Vagina (tissue), 2 donors: ENCODE measurements around the gene BBOX1. TPM values are rescaled to one million over a fixed set of nuclear protein-coding genes. Genes with fewer than 3 reads are reported as not detected.

Experiments
- DNase-seq, 2 donors: peaks; one replicate each; pipeline ENCODE4 v3.0.0-alpha.2; 2017; ENCODE audit errors: extremely low spot score in 2 of 2
- H3K27ac ChIP-seq: fragments of 200-600 bp; sonication (generic); one replicate; pipeline ENCODE4 v1.5.1; 2019
- H3K27me3 ChIP-seq: fragments of 200-600 bp; sonication (generic); one replicate; pipeline ENCODE4 v1.5.1; 2019
- H3K36me3 ChIP-seq, 2 donors: fragments of 200-600 bp; sonication (generic); one replicate each; pipeline ENCODE4 v1.5.1; 2017 to 2019
- H3K4me1 ChIP-seq: fragments of 200-600 bp; sonication (generic); one replicate; pipeline ENCODE4 v1.5.1; 2019
- H3K4me3 ChIP-seq, 2 donors: fragments of 200-600 bp; sonication (generic); 1 replicate in 1 of 2; 2 replicates in 1 of 2; pipeline ENCODE4 v1.5.1; 2016 to 2019
- H3K9me3 ChIP-seq: fragments of 200-600 bp; sonication (generic); one replicate; pipeline ENCODE4 v1.5.1; 2019
- CTCF ChIP-seq, 3 experiments: fragments of 450-650 bp in 2 of 3; fragments of 200-600 bp in 1 of 3; sonication (generic) in 1 of 3; IDR thresholded peaks; one replicate each; pipeline ENCODE4 v1.5.1; 2017 to 2019; ENCODE audit warnings: antibody characterized with exemption in 3 of 3, mild to moderate bottlenecking in 2 of 3, moderate library complexity in 2 of 3
- POLR2A ChIP-seq, 2 donors: fragments of 450-650 bp; IDR thresholded peaks; one replicate each; pipeline ENCODE4 v1.6.1; 2017; ENCODE audit warnings: antibody characterized with exemption in 2 of 2, mild to moderate bottlenecking in 2 of 2, moderate library complexity in 2 of 2
- POLR2AphosphoS5 ChIP-seq, 2 donors: sonication (generic); formaldehyde crosslinking; IDR thresholded peaks; one replicate each; pipeline ENCODE4 v1.9.0; 2017; ENCODE audit warnings: antibody characterized with exemption in 2 of 2, mild to moderate bottlenecking in 2 of 2, low read depth in 1 of 2; ENCODE audit not compliant: insufficient read depth in 1 of 2
- intact Hi-C: fragments of 100-400 bp; cut with DNase I; formaldehyde crosslinking; loops from one replicate; pipeline ENCODE4 v1.15.1; 2023
- total RNA-seq: library from RNA; depleted of rRNA; stranded (reverse); fragments of >200 nt; gene quantifications from one replicate; pipeline ENCODE4 v1.2.3, GENCODE V29; 2016

The BBOX1 gene
- total RNA-seq, 1 donor from 2014 or later: 53.0 TPM

GRCh38 chr11:27139742-27140367 lies 99.2 kb downstream of the BBOX1 start:
- Histone ChIP-seq H3K9me3 (peaks cover 7% of the 10 kb centered on the region), H3K27ac (no peak overlapping the region), H3K4me3 (no peak overlapping the region), H3K27me3 (no peaks in the 10 kb centered on the region), H3K36me3 (no peaks in the 10 kb centered on the region), H3K4me1 (no peaks in the 10 kb centered on the region)
- intact Hi-C loops: no loop called here
- DNase-seq: no peak
- TF ChIP-seq POLR2A (IDR thresholded peaks at IDR 0.05) (no peak), POLR2AphosphoS5 (IDR thresholded peaks at IDR 0.05; ENCODE audit: insufficient read depth in 1 of 2, low read depth in 1 of 2) (no peak), CTCF (IDR thresholded peaks at IDR 0.05) (no peak)

- TF ChIP-seq POLR2AphosphoS5 (IDR thresholded peaks at IDR 0.05; ENCODE audit: insufficient read depth in 1 of 2, low read depth in 1 of 2) (no peak), POLR2A (IDR thresholded peaks at IDR 0.05) (no peak), CTCF (IDR thresholded peaks at IDR 0.05) (no peak)
- Histone ChIP-seq H3K4me1 (no peaks in the 10 kb centered on the region), H3K27ac (no peak overlapping the region), H3K27me3 (no peaks in the 10 kb centered on the region), H3K36me3 (no peaks in the 10 kb centered on the region), H3K4me3 (no peak overlapping the region), H3K9me3 (no peaks in the 10 kb centered on the region)
- DNase-seq: no peak
- intact Hi-C loops: no loop called here
Observed at GRCh38 chr11:27141576-27141975, 101.0 kb downstream of the BBOX1 start.

DNA sequence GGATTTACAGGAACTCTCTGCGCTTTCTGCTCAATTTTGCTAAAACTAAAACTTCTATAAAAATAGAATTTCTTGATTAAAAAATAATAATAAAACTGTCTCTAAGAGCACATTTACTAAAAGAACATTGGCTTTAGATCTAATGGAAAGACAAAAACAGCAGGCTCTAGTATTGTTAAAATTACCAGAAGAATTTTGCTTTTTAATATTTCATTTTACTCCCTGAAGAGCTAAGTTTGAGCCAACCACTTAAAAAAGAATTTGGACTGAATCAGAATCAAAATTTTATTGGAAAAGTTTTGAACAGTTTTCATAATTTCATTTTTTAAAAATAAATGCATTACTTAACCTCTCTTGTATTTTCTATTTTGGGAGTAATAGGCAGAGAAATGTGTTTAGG lies 107.3 kb downstream of the BBOX1 start:
- Histone ChIP-seq H3K27me3 (no peaks in the 10 kb centered on the region), H3K4me3 (no peak overlapping the region), H3K27ac (no peak overlapping the region), H3K4me1 (no peaks in the 10 kb centered on the region), H3K36me3 (no peaks in the 10 kb centered on the region), H3K9me3 (no peaks in the 10 kb centered on the region)
- TF ChIP-seq CTCF (IDR thresholded peaks at IDR 0.05): no peak
- no peak for TF ChIP-seq POLR2AphosphoS5 (IDR thresholded peaks at IDR 0.05; ENCODE audit: insufficient read depth in 1 of 2, low read depth in 1 of 2)
- TF ChIP-seq POLR2A (IDR thresholded peaks at IDR 0.05): no peak
- DNase-seq: no peak
- intact Hi-C loops: no loop called here

- Histone ChIP-seq H3K4me3 (no peak overlapping the region), H3K27me3 (no peaks in the 10 kb centered on the region), H3K4me1 (no peaks in the 10 kb centered on the region), H3K36me3 (no peaks in the 10 kb centered on the region), H3K9me3 (no peaks in the 10 kb centered on the region), H3K27ac (no peak overlapping the region)
- TF ChIP-seq POLR2AphosphoS5 (IDR thresholded peaks at IDR 0.05; ENCODE audit: insufficient read depth in 1 of 2, low read depth in 1 of 2) (no peak), CTCF (IDR thresholded peaks at IDR 0.05) (no peak), POLR2A (IDR thresholded peaks at IDR 0.05) (no peak)
- intact Hi-C loops: no loop called here
- DNase-seq: no peak
Observed at GRCh38 chr11:27148506-27148905, 107.9 kb downstream of the BBOX1 start.

DNA sequence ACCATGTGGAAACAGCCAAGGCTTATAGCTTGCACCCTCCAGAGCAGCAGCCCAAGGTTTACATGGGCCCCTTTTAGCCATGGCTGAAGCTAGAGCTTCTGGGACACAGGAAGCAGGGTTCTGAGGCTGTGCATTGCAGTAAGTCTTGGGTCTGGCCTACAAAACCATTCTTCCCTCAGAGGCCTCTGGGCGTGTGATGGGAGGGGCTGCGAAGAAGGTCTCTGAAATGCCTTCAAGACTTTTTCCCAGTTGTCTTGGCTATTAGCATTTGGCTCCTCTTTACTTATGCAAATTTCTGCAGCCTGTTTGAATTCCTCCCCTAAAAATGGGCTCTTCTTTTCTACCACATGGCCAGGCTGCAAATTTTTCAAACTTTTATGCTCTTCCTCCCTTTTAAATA lies 109.5 kb downstream of the BBOX1 start:
- Histone ChIP-seq H3K9me3 (no peaks in the 10 kb centered on the region), H3K4me3 (no peak overlapping the region), H3K27me3 (no peaks in the 10 kb centered on the region), H3K27ac (no peak overlapping the region), H3K4me1 (no peaks in the 10 kb centered on the region), H3K36me3 (no peaks in the 10 kb centered on the region)
- DNase-seq: no peak
- TF ChIP-seq POLR2A (IDR thresholded peaks at IDR 0.05) (no peak), CTCF (IDR thresholded peaks at IDR 0.05) (no peak), POLR2AphosphoS5 (IDR thresholded peaks at IDR 0.05; ENCODE audit: insufficient read depth in 1 of 2, low read depth in 1 of 2) (no peak)
- intact Hi-C loops: no loop called here
